ENCODE measurements around the gene PPP3R1. TPM values are rescaled to one million over a fixed set of nuclear protein-coding genes. Genes with fewer than 3 reads are reported as not detected.

PPP3R1 gene
- polyA plus RNA-seq (2014; cell fraction: cytosol; rRNA removed), result 33.6 and 36.2 TPM in 2 replicates
- 15.1 and 16.9 TPM in 2 replicates for polyA plus RNA-seq (2014; cell fraction: nucleus; rRNA removed)

GRCh38 chr2:68252400-68253218 lies at the start of gene PPP3R1:
PPP3R1 (minus strand) TSS chr2:68252532; CDS start chr2:68252127, 405 bp downstream.
- DNase-seq (ENCODE audit: low spot score), result peak; percentile 93

- DNase-seq (ENCODE audit: low spot score), result no peak
These were observed 43.2 kb upstream of the PPP3R1 start for GRCh38 chr2:68295516-68295915.

- DNase-seq (ENCODE audit: low spot score), result no peak
These were observed 42.6 kb upstream of the PPP3R1 start for GRCh38 chr2:68294913-68295312.

DNA sequence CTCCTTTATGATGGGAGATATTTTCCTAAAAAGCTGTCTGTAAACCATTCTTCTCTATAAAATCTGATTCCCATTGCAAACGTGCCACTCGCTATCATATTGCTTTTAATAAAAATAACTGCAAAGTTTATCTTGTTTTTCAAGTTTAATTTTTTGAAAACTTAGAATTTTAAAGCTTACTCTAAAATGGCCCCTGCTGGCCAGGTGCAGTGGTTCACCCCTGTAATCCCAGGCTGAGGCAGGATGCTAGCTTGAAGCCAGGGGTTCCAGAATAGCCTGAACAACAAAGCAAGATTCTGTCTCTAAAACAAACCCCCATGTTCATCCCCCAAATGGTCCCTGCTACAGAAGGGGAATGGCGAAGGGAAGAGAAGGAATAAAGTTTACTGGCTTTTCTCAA lies 41.9 kb upstream of the PPP3R1 start:
- DNase-seq (ENCODE audit: low spot score), result no peak

DNA sequence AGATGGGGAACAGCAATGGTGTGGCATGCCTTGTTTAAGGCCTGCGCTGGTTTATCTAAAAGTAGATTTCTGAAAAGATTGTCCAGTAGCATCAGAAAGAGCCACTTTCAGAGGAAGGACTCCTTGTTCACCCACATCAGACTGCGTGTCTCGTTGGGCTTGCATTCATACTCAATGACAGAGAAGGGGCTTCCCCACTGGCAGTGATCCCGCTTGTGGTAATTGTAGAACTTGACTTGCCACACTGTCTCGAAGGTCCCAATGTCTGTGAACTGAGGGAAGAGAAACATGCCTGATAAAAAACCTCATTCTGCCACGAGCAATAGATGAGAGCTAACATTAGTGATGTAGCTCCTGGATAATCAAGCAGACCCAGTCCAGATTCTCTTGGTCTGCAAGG lies 41.4 kb upstream of the PPP3R1 start:
- no peak for DNase-seq (ENCODE audit: low spot score)

GRCh38 chr2:68293024-68293423 lies 40.7 kb upstream of the PPP3R1 start:
- DNase-seq (ENCODE audit: low spot score), result no peak

DNA sequence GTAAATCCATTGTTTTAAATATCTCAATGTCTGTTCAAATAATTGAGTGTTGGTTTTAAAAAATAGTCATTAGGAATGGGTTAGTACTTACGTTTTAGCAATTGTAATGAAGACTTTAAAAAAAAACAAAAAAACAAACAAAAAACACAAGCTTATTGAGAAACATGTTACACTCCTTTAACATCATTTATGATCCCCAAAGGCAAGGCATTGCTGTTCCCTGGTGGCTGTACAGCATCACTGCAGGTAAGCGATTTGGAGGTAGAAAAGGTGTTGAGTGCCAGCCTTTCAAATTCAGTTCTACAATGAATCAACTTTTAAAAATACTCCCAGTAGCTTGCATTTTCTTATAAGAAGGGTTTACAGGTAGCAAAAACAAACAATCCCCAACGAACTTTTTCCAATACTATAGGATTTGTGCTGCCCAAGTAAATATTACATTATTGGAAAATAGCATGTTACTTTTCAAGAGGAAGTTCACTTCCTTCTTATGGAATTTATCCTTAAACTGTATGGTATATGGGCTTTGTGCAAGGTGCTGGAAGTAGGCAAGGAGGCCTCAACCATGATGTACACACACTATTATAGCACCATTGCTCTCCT lies 39.9 kb upstream of the PPP3R1 start:
- DNase-seq (ENCODE audit: low spot score), result peak; percentile 25

GRCh38 chr2:68291314-68291713 lies 39.0 kb upstream of the PPP3R1 start:
- DNase-seq (ENCODE audit: low spot score), result no peak

DNA sequence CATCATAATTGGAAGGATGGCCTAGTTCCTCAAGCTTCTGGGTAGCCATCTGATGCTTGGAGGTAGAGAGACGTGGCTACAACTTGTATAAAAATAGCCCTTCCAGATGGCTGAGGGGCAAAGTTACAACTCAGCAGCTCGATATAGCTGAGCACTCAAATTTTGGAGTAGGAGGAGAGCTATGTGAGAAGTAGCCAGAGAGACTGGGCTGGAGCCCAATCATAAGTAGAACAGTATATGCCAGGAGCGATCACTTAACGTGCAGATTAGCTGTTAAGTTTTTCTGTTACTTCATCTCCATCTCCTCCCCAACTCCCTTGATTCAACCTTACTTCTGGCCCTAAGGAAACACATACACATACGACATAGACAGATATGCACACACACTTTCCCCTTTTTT lies 38.6 kb upstream of the PPP3R1 start:
- no peak for DNase-seq (ENCODE audit: low spot score)

- DNase-seq (ENCODE audit: low spot score), result no peak
These were observed 35.5 kb upstream of the PPP3R1 start for GRCh38 chr2:68287580-68288441.

GRCh38 chr2:68284896-68285295 lies 32.6 kb upstream of the PPP3R1 start:
- DNase-seq (ENCODE audit: low spot score), result no peak

DNA sequence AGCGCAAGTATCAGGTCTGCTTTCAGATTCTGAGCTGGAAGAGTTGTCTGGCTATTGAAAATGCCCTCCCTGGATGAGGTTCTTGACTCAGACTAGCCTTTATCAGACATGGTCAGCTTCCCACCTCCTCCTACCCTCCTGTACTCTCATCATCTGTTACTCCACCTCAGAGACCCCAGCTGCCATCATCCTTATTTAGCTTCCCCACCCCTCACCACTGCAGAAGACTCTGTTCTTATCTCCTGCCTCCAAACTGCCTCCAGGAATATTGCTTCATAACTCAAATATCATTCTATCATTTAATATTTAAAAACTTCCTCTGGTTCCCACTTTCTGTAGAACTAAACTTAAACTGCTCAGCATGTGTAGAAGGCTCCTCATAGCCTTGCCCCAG lies 31.1 kb upstream of the PPP3R1 start:
- no peak for DNase-seq (ENCODE audit: low spot score)

DNA sequence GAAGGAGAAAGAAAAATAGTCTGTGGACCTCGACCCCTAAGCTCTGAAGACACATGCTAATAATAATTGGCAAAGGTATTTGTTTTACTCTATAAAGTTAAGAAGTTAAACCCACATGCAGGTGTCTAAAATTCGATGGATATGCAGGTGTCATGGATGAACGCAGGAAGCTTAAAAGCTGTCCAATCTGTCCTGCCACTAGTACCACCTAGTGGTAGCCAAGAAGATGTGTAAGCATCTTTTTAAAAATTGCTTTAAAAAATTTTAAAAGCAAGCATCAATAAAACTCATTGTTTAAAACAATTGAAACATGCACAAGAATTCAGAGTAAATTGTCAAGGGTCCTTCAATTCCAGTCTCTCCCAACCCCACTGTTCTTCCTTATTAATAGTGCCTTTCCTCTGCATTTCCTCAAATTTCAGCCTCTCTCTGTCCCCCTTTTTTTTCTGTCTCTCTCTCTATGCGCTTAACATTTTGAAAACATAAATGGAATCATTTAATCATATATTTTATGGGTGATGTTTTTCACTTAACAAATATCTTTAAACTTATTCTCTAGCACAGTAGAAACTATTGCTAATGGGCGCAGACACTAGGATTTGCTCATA lies 30.6 kb upstream of the PPP3R1 start:
- DNase-seq (ENCODE audit: low spot score), result peak; percentile 46

DNA sequence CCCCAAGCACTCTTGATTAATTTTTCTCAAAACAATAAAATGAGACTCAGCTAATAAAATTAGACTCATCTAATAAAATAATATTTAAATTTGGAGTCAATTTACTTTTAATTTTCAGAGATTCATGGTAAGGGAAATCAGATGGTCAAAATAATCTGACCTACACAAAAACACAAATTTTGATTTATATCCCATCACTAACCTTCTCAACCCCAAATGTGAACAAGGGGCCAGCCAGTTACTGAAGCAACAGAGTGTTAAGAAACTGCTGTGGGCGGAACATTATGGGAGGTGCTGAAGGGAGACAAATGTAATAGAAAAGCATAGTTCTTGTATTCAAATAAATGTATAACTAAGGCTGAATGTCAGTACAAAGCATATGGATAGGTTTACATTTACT lies 28.5 kb upstream of the PPP3R1 start:
- DNase-seq (ENCODE audit: low spot score), result no peak

GRCh38 chr2:68280348-68280747 lies 28.0 kb upstream of the PPP3R1 start:
- DNase-seq (ENCODE audit: low spot score), result no peak

- no peak for DNase-seq (ENCODE audit: low spot score)
These were observed 27.4 kb upstream of the PPP3R1 start for GRCh38 chr2:68279691-68280090.

- DNase-seq (ENCODE audit: low spot score), result no peak
These were observed 25.8 kb upstream of the PPP3R1 start for GRCh38 chr2:68278169-68278568.

DNA sequence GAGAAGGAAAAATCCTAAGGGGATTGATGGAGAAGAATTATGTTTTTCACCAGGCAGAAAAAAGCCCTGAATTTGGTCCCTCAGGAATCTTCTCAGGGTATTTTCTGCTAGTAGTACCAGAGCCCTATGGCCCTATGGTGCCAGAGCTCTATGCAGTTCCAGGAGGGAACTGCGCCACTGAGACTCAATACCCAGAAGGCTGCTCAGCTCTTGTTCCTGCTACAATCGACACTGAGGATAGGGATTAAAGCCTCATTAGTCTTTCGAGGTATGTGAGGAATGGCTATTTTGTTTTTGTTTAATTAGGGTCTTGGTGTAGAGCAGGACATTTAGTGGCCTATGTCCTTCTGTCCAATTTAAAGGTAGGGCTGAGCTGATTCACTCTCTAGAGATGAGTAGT lies 21.7 kb upstream of the PPP3R1 start:
- no peak for DNase-seq (ENCODE audit: low spot score)

DNA sequence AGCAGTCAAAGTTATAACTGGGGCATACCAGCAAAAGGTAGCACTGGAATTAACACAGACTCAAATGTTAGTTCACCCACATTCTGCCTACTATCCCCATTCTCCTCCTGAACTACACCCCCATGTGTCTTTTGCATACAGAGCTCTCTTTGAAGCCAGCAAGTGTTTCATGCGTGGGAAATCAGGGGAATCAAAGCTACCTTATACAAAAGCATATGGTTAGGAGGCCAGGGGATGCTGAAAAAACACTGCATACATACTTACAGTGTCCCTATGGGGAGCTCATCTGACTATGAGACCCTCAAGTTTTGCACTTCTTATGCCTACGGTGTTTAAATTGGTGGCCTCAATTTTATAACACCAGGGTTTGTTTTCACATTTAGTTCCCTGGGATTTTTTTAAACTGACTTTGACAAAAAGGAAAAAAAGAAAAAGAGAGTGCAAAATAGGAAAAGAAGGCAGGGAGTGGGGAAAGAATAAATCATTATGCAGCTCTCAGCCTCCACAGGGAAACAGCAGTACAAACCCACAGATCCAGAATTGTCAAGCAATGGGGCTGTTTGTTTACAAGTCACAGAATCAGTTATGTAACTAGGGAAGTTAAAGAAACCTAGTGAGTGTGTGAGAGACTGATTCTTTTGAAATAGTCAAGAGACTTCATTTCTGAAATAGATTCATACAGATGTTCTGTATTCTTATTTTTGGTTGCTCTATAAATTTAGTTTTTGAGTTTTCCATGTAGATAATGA lies 20.1 kb upstream of the PPP3R1 start:
- no peak for DNase-seq (ENCODE audit: low spot score)

GRCh38 chr2:68266655-68267054 lies 14.3 kb upstream of the PPP3R1 start:
- DNase-seq (ENCODE audit: low spot score), result no peak

GRCh38 chr2:68263632-68264031 lies 11.3 kb upstream of the PPP3R1 start:
- no peak for DNase-seq (ENCODE audit: low spot score)

All from SK-N-DZ (cell line).